DMS 273 treated with DMSO at 0.1 percent for 48 hours (cell line): ENCODE results near the gene KCNA2.

ENCODE experiments used
- DNase-seq: peaks from one replicate; lab custom pipeline; 2025; lab: John Stamatoyannopoulos, UW

The KCNA2 gene

GRCh38 chr1:110566836-110567235 lies 39.3 kb downstream of the KCNA2 start:
- no peak for DNase-seq

- DNase-seq, result no peak
These were observed 40.6 kb downstream of the KCNA2 start for GRCh38 chr1:110565565-110565964.

GRCh38 chr1:110563089-110563488 lies 43.1 kb downstream of the KCNA2 start:
- DNase-seq, result no peak

GRCh38 chr1:110561596-110561995 lies 44.6 kb downstream of the KCNA2 start:
- DNase-seq, result no peak

- no peak for DNase-seq
These were observed 47.0 kb downstream of the KCNA2 start for GRCh38 chr1:110559157-110559556.

GRCh38 chr1:110557481-110557880 lies 48.7 kb downstream of the KCNA2 start:
- no peak for DNase-seq

GRCh38 chr1:110556471-110556807 lies 49.7 kb downstream of the KCNA2 start:
- peak; percentile 48 for DNase-seq

GRCh38 chr1:110555807-110556470 lies 50.2 kb downstream of the KCNA2 start:
- DNase-seq, result peak; percentile 48

- peak; percentile 44 for DNase-seq
These were observed 51.0 kb downstream of the KCNA2 start for GRCh38 chr1:110554871-110555801.

- no peak for DNase-seq
These were observed 54.8 kb downstream of the KCNA2 start for GRCh38 chr1:110551278-110551809.

GRCh38 chr1:110549831-110550230 lies 56.3 kb downstream of the KCNA2 start:
- DNase-seq, result no peak

GRCh38 chr1:110548381-110548780 lies 57.8 kb downstream of the KCNA2 start:
- DNase-seq, result no peak

GRCh38 chr1:110547017-110547416 lies 59.1 kb downstream of the KCNA2 start:
- no peak for DNase-seq

GRCh38 chr1:110545492-110545891 lies 60.7 kb downstream of the KCNA2 start:
- no peak for DNase-seq

- DNase-seq, result no peak
These were observed 61.4 kb downstream of the KCNA2 start for GRCh38 chr1:110544753-110545152.
